Stimulated activated CD4-positive, alpha-beta T cell treated with anti-CD3 and anti-CD28 coated beads, Interleukin-4, amount 100 ng/mL, for 24 hours (primary cell): Measurements from ENCODE around the gene CYP27A1.

Experiments used
- DNase-seq: peaks from one replicate; pipeline ENCODE4 v3.0.0-alpha.2; 2020

Gene CYP27A1

GRCh38 chr2:218812096-218812815 is 30.3 kb downstream of the CYP27A1 start:
- DNase-seq: no peak

DNA sequence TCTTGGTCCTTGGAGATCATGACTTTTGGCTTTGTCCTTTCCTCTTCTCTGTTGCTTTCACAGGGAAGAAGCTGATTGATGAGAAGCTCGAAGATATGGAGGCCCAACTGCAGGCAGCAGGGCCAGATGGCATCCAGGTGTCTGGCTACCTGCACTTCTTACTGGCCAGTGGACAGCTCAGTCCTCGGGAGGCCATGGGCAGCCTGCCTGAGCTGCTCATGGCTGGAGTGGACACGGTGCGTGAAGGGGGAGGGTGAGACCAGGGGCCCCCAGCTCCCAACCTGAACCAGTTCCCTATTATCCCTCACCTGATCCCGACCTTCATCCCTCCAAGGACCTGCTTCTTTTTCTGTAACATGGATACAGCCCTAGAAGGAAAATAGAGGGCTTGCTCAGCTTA is 30.9 kb downstream of the CYP27A1 start:
- DNase-seq: no peak

GRCh38 chr2:218813771-218814460 is 32.0 kb downstream of the CYP27A1 start:
- DNase-seq: no peak

DNA sequence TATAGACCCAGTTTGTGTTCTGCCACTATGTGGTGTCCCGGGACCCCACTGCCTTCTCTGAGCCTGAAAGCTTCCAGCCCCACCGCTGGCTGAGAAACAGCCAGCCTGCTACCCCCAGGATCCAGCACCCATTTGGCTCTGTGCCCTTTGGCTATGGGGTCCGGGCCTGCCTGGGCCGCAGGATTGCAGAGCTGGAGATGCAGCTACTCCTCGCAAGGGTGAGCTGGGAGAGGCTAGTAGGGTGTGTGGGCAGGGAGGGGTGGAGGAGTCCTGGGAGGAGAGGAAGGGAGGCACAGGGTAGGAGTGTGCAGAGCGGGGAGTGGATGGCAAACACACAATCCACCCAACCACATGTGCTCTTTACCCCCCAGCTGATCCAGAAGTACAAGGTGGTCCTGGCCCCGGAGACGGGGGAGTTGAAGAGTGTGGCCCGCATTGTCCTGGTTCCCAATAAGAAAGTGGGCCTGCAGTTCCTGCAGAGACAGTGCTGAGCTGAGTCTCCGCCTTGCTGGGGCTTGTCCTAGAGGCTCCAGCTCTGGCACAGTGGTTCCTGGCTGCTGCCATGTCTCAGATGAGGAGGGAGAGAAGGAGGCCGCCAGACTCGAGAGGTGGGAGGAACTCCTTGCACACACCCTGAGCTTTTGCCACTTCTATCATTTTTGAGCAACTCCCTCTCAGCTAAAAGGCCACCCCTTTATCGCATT is 32.7 kb downstream of the CYP27A1 start:
- no peak for DNase-seq

DNA sequence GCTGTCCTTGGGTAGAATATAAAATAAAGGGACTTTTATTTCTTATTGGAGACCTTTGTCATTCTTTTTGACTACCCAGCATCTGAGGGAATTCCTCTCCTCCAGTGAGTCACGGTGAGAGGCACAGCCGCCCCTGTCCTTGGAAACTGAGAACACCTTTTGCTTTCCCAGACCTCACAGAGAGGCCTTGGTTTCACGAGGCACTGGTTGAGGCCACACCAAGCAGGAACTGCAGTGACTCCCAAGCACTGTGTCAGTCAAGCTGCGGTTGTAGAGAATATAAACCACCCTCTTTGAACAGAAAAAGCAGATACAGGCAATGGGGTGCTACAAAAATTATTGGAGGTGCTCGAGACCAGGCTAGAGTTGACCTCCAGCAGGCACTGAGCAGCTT is 33.3 kb downstream of the CYP27A1 start:
- no peak for DNase-seq

DNA sequence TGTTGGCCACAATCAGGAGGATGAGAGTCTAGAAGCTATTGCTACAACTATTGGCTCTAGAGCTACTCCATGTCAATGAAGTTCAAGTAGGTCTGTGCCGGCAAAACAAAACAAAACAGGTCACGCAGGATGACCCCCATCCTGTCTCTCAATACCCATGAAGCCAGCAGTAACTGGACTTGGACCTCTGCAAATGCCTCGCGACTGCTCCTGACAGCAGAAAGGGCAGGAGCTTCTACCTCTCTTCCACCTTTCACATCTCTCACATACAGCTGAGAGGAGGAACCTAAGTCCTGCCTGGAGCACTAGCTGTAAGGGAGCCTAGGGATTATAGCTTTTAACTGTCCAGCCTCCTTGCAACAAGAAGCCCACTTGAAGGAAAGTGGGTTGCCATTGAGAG is 33.7 kb downstream of the CYP27A1 start:
- DNase-seq: no peak

DNA sequence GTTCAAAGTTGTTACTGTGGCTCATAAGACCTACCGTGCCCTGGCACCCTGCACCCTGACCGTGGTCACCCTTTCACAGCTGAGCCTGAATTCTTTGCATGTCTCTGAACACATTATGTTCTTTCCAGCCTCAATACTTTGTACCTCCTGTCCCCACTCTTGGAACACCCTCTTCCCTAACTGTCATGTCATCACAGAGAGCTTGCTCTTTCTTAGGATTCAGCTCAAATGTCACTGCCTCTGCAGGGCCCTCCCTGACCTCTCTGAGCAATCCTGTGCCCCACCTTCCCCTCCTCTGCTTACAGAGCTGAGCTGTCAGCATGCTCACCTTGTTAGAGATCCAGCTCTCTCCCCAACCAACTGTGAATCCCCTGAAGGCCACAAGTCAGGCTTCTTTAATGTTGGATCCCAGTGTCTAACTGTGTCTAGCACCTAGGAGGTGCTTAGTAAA is 34.6 kb downstream of the CYP27A1 start:
- DNase-seq: no peak

DNA sequence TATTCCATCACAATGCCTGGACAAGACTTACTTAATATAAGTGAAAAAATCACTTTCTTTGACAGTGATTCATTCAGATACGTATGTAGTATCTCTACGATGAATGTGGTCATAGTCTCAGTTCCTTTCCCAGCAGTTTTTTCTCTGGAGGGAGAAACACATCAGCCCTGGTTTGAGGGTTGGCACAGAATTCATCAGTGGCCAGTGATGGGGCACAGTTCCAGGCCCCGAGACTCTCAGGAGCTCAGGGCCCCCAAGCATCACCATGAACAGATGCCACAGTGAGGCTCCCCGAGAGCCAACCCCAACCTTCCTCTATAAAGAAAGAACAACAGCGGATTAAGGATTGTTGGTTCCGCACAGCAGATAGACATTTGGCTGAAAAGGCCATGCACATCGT is 37.1 kb downstream of the CYP27A1 start:
- DNase-seq: no peak

DNA sequence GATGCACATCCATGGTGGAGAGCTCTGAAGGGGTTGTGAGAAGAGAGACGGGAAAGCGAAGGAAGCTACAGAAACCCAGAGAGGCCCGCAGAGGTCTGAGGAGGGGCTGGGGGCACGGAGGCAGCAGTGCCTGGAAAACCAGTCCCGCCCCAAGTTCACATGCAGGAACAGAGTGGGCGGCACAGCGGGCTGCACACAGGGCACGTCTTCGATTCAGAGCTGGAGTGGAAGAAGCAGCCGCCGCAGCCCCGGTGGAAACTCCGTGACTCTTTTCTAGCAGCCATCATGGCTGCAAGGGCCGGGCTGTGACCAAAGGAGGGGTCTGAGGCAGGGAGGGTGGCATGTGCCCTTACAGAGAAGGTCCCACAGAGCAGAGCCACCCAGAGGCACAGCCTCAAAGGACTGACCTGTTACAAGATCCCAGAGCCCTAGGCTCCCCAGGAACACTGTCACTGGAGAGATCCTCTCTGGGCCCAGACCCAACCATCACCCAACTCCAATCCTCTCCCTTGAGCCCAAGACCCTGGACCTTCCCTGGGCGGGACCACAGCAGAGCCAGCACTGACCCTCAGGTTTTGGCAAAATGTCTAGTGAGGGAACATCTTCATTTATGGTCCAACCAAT is 38.9 kb downstream of the CYP27A1 start:
- no peak for DNase-seq

- no peak for DNase-seq
These were observed 39.8 kb downstream of the CYP27A1 start for GRCh38 chr2:218821605-218822211.

DNA sequence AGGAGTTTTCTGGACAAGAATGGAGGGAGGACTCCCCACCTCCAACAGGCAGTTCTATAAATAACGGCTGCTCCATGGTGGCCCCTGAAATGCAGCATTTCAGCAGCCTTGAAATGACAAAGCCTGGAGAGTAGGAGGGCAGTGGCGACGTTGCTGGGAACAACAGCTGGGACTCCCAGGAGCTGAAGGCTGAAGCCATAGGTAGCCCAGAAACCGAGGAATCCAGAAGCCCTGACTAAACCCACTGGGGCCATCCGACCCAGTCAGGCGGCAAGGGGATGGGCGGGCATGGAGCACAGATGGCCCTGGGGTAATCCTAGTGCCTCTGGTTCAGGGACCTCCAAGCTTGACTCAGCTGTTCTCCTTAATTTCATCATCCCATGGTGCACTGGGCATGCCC is 40.7 kb downstream of the CYP27A1 start:
- DNase-seq: no peak

DNA sequence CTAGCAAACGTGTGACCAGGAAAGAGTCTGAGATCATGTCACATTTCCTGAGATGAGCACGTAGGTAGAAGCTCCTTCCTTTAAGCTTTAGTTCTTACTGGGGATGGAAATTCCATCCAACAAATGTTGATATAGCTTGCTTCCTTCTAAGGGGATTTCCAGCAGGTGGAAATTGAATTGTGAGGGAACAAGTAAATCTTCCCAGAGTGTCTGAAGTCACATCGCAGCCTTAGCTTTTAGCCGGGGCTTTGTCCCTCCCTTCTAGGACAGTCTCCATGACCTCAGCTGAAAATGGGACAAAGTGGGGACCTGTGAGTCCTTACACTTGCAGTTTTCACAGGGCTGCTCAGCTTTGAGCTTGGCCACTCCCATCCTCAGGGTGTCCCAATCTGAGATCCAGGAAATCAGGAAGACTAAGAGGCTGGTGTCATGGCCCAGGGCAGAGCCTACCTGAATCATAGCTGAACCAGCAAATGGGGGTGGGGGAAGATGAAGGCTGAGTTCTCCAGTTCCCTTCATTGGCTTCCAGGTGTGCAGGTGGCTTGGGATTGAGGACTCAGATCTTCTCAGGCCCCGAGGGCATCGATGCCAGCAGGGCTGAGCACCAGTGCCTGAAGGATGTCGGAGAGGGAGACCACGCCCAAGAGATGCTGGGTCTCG is 41.4 kb downstream of the CYP27A1 start:
- DNase-seq: no peak

- DNase-seq: no peak
These were observed 42.1 kb downstream of the CYP27A1 start for GRCh38 chr2:218824004-218824403.

GRCh38 chr2:218826791-218827190 is 44.8 kb downstream of the CYP27A1 start:
- DNase-seq: no peak

GRCh38 chr2:218827701-218828476 is 45.9 kb downstream of the CYP27A1 start:
- no peak for DNase-seq

DNA sequence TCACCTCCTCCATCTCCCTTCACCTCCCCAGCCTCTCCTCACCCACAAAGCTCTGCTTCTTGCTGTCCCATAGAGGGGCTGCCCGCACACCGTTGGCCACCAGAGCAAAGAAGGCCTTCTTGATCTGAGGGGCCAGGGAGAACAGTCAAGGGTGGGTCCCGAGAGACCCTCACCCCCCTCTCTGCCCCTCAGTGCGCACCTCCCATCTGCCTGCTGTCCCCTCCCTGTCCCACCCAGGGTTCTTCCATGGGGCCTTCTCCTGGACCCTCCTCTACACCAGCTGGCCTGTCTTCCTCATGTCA is 46.5 kb downstream of the CYP27A1 start:
- DNase-seq: no peak

- no peak for DNase-seq
These were observed 48.0 kb downstream of the CYP27A1 start for GRCh38 chr2:218829868-218830451.

- no peak for DNase-seq
These were observed 48.8 kb downstream of the CYP27A1 start for GRCh38 chr2:218830526-218831306.

GRCh38 chr2:218831378-218831990 is 49.5 kb downstream of the CYP27A1 start, which contains the start of gene PRKAG3:
TSS of gene PRKAG3 (minus strand) at chr2:218831803.
- no peak for DNase-seq

DNA sequence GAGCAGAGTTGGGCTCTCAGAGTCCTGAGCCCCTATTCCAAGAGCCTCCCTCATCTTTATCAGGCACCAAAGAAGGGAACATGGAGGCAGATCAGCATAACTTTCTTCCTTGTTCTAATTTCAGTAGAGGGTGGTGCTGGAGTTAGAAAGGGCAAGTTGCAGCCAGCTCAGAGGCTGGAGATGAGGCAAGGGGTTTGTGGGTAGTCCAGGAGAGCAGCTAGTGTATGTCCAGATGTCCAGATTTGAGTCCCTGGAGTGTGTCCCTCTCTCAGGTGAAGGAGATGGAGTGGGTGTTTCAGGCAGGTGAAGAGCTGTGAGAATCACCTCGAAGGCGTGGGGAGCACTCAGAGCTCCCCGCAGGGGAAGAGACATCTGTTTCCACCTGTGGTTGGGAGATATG is 50.1 kb downstream of the CYP27A1 start:
- no peak for DNase-seq
